GM23248 (cell line): ENCODE measurements around the gene OR52E1. TPM values are rescaled to one million over a fixed set of nuclear protein-coding genes. Genes with fewer than 3 reads are reported as not detected.

Source experiments
- DNase-seq: peaks from one replicate; pipeline ENCODE4 v3.0.0-alpha.2; 2015
- H2AFZ ChIP-seq: fragments of 200-600 bp; sonication (generic); 2 replicates; pipeline ENCODE4 v1.6.1; 2016; ENCODE audit warnings: antibody characterized with exemption
- H3F3A ChIP-seq: fragments of 200-600 bp; sonication (generic); 2 replicates; pipeline ENCODE4 v1.6.1; 2016; ENCODE audit warnings: mild to moderate bottlenecking, antibody characterized with exemption, mixed run types; ENCODE audit not compliant: insufficient read depth
- H3K27ac ChIP-seq: fragments of 200-600 bp; sonication (generic); 2 replicates; pipeline ENCODE4 v1.5.1; 2016; ENCODE audit warnings: mild to moderate bottlenecking
- H3K27me3 ChIP-seq: fragments of 200-600 bp; sonication (generic); replicated peaks from 2 replicates; pipeline ENCODE4 v1.6.1; 2016; ENCODE audit warnings: mild to moderate bottlenecking; ENCODE audit not compliant: insufficient read depth
- H3K36me3 ChIP-seq: fragments of 200-600 bp; sonication (generic); 2 replicates; pipeline ENCODE4 v1.6.1; 2016; ENCODE audit warnings: low read depth, mild to moderate bottlenecking
- H3K4me1 ChIP-seq: fragments of 200-600 bp; sonication (generic); 2 replicates; pipeline ENCODE4 v1.6.1; 2016; ENCODE audit warnings: mild to moderate bottlenecking; ENCODE audit not compliant: insufficient read depth
- H3K4me2 ChIP-seq: fragments of 200-600 bp; sonication (generic); one replicate; pipeline ENCODE4 v1.6.1; 2016; ENCODE audit warnings: mild to moderate bottlenecking; ENCODE audit not compliant: unreplicated experiment
- H3K4me3 ChIP-seq: fragments of 200-600 bp; sonication (generic); 2 replicates; pipeline ENCODE4 v1.5.1; 2016; ENCODE audit warnings: mild to moderate bottlenecking
- H3K79me2 ChIP-seq: fragments of 200-600 bp; sonication (generic); 2 replicates; pipeline ENCODE4 v1.6.1; 2016; ENCODE audit warnings: mild to moderate bottlenecking; ENCODE audit not compliant: insufficient read depth
- H3K9ac ChIP-seq: fragments of 200-600 bp; sonication (generic); 2 replicates; pipeline ENCODE4 v1.6.1; 2016; ENCODE audit warnings: mild to moderate bottlenecking
- H3K9me2 ChIP-seq: fragments of 200-600 bp; sonication (generic); 2 replicates; pipeline ENCODE4 v1.6.1; 2016; ENCODE audit warnings: mixed run types, mild to moderate bottlenecking, moderate library complexity; ENCODE audit not compliant: insufficient read depth
- H3K9me3 ChIP-seq: fragments of 200-600 bp; sonication (generic); one replicate; pipeline ENCODE4 v1.6.1; 2017; ENCODE audit warnings: low read depth
- H4K20me1 ChIP-seq: fragments of 200-600 bp; sonication (generic); 2 replicates; pipeline ENCODE4 v1.6.0; 2016; ENCODE audit not compliant: insufficient read depth
- EZH2 ChIP-seq: fragments of 200-600 bp; sonication (generic); IDR thresholded peaks from 2 replicates; pipeline ENCODE4 v1.6.1; 2018; ENCODE audit warnings: antibody characterized with exemption, mild to moderate bottlenecking; ENCODE audit not compliant: insufficient read depth, poor library complexity, severe bottlenecking
- EZH2phosphoT487 ChIP-seq: fragments of 200-600 bp; sonication (generic); IDR thresholded peaks from 2 replicates; pipeline ENCODE4 v1.6.1; 2018; ENCODE audit warnings: antibody characterized with exemption, moderate library complexity, mild to moderate bottlenecking, low read depth; ENCODE audit not compliant: insufficient read depth
- WGBS, 2 experiments: methylation state at CpG; one replicate each; pipeline ENCODE4 v1.1.6; 2015 to 2017; ENCODE audit warnings: low lambda C conversion rate in 2 of 2, low coverage in 1 of 2; ENCODE audit errors: missing lambda C conversion rate in 2 of 2; 5-methylcytosine and 5-hydroxymethylcytosine counted together
- in situ Hi-C: fragments of 300-500 bp; cut with MboI; formaldehyde crosslinking; loops from 2 replicates; pipeline ENCODE4 v1.15.0; 2020
- polyA plus RNA-seq: library from polyadenylated mRNA; unstranded; fragments of >200 nt; fragmentation: Nextera tagmentation; extraction: Ambion mirVana; gene quantifications from 2 replicates; pipeline ENCODE4 v1.2.1, GENCODE V29; 2016
- total RNA-seq: library from RNA; depleted of rRNA; stranded (reverse); fragments of >200 nt; shearing (Covaris generic); gene quantifications from 2 replicates; pipeline ENCODE4 v1.2.3, GENCODE V29; 2014

The OR52E1 gene
- total and polyA plus RNA-seq, 2 experiments from 2014 or later = not detected

DNA sequence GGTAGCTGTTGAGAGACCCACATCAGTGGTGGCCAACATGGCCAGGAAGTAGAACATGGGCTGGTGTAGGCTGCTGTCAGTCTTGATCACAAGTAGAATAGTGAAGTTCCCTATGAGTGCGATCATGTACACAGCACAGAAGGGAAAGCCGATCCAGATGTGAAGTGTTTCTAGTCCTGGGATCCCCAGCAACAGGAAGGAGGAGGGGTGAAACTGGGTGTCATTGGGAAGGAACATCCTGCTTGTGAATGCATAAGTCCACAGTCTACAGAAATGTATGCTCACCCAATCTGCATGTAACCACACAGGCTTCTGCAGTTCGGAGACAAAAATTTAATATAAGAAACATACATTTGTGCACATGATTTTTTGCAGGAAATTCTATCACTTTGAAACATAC lies 10.0 kb upstream of the OR52E1 start, which contains the start of gene OR52E2:
OR52E2 (minus strand) TSS at position 237 of the 400 bp plus-strand sequence; CDS start at position 237, 0 bp downstream.
- Histone ChIP-seq H3F3A (no peaks in the 10 kb centered on the region), H4K20me1 (no peaks in the 10 kb centered on the region), H3K9ac (no peak within 1 kb of the TSS), H3K4me2 (no peak within 1 kb of the TSS), H3K27me3 (no peaks in the 10 kb centered on the region), H3K4me3 (no peak within 1 kb of the TSS), H3K9me2 (no peaks in the 10 kb centered on the region), H3K36me3 (no peaks in the 10 kb centered on the region), H3K79me2 (no peaks in the 10 kb centered on the region), H3K4me1 (no peaks in the 10 kb centered on the region), H3K27ac (no peak within 1 kb of the TSS), H2AFZ (no peak within 1 kb of the TSS), H3K9me3 (no peaks in the 10 kb centered on the region)
- in situ Hi-C loops = no loop called here
- TF ChIP-seq EZH2 (no peak), EZH2phosphoT487 (no peak)
- no peak for DNase-seq
- 3 to 8% methylated on average over 3 of the region's 3 CpGs for WGBS, 2 experiments

DNA sequence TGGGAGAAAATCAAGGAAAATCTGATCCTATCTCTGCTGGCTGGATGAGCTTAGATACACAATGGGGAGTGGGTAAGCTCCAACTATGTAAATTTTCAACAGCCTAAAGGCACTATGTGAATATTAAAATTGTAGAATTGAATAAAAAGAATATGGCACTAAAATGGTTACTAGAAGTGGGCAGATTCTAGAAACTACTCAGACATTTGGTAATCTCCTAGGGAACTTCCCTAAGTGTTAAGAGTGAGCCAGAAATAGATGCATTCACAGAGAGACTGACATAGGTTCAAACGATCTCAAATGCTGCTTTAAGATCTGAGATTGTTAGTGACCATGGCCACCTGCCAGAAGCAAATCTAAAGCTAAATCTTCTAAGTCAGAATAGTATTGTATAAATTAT lies 4.3 kb upstream of the OR52E1 start:
- no peak for TF ChIP-seq EZH2
- TF ChIP-seq EZH2phosphoT487 = no peak
- no peaks in the 10 kb centered on the region for H3K79me2 ChIP-seq
- no peaks in the 10 kb centered on the region for H3F3A ChIP-seq
- no peaks in the 10 kb centered on the region for H3K27me3 ChIP-seq
- no peaks in the 10 kb centered on the region for H4K20me1 ChIP-seq
- no peak overlapping the region for H3K27ac ChIP-seq
- H3K4me1 ChIP-seq = no peaks in the 10 kb centered on the region
- no peaks in the 10 kb centered on the region for H3K36me3 ChIP-seq
- no peak overlapping the region for H2AFZ ChIP-seq
- H3K4me3 ChIP-seq = no peak overlapping the region
- DNase-seq = no peak
- no peaks in the 10 kb centered on the region for H3K9me3 ChIP-seq
- in situ Hi-C loops = no loop called here
- no peak overlapping the region for H3K4me2 ChIP-seq
- H3K9me2 ChIP-seq = no peaks in the 10 kb centered on the region
- WGBS, 2 experiments = 0% methylated on average over 1 of the region's 1 CpG
- H3K9ac ChIP-seq = no peak overlapping the region

DNA sequence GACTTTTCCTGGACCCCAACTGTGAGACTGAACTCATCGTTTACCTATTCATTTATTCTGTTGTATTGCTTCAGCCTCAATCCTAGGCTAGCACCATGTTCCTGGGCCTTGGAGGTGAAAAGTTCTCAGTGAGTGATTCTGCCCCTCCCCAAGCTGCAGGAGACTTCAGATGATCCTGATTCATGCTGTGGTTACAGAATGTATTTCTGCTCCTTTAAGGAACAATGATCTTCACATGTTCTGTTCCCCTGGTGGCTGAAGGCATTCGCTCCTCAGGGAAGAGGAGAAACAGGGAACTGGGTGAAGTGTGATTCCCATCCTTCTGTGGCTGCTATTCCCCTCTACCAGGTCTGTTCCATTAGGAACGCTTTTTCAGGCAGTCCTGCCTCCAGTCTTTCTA lies 2.4 kb downstream of the OR52E1 start:
- Histone ChIP-seq H3K4me1 (no peaks in the 10 kb centered on the region), H3K27me3 (no peaks in the 10 kb centered on the region; the same call in 1 of the 2 replicates), H3K4me3 (no peak overlapping the region), H3K36me3 (no peaks in the 10 kb centered on the region), H2AFZ (no peak overlapping the region), H3K9ac (no peak overlapping the region), H3K9me3 (no peaks in the 10 kb centered on the region), H3K27ac (no peak overlapping the region), H4K20me1 (no peaks in the 10 kb centered on the region), H3K79me2 (no peaks in the 10 kb centered on the region), H3K9me2 (no peaks in the 10 kb centered on the region), H3F3A (no peaks in the 10 kb centered on the region), H3K4me2 (no peak overlapping the region)
- in situ Hi-C loops = no loop called here
- TF ChIP-seq EZH2phosphoT487 = no peak
- TF ChIP-seq EZH2 = no peak
- 0 to 5% methylated on average over 3 of the region's 3 CpGs for WGBS, 2 experiments
- no peak for DNase-seq

DNA sequence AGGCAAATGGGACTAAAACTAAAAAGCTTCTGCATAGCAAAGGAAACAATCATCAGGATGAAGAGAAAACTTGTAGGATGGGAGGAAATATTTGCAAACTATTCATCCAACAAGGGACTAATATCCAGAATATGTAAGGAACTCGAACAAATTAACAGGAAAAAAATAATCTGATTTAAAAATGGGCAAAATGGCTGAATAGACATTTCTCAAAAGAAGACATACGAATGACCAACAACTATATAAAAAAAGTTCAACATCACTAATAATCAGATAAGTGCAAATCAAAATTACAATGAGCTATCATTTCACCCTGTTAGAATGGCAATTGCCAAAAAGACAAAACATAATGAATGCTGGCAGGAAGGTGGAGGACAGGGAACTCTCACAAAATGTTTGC lies 12.0 kb downstream of the OR52E1 start:
- Histone ChIP-seq H3F3A (no peaks in the 10 kb centered on the region), H3K9ac (no peak overlapping the region), H3K27me3 (no peaks in the 10 kb centered on the region), H4K20me1 (no peaks in the 10 kb centered on the region), H3K27ac (no peak overlapping the region), H3K4me2 (no peak overlapping the region), H3K4me3 (no peak overlapping the region), H3K79me2 (no peaks in the 10 kb centered on the region), H2AFZ (no peak overlapping the region), H3K9me2 (no peaks in the 10 kb centered on the region), H3K4me1 (no peaks in the 10 kb centered on the region), H3K9me3 (no peaks in the 10 kb centered on the region), H3K36me3 (no peaks in the 10 kb centered on the region)
- no peak for DNase-seq
- in situ Hi-C loops = no loop called here
- 10 to 11% methylated on average over 2 of the region's 2 CpGs for WGBS, 2 experiments
- TF ChIP-seq EZH2phosphoT487 (no peak), EZH2 (no peak)

DNA sequence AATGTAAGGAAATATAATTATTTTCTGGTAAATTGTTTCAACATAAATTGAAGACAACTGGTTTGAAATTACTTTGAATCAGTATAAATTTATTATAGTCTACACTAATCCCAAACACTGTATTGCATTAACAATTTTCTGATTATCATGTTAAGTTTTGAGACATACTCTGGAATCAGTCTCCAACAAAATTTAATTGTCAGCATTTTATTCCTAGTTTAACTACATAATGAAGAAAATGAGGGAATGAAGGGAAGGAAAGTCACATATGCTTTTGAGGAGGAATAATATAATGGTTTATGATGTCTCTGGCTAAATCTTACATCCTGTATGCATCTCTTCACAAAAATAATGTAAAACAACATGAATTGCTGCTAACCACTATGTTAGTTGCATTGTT lies 14.2 kb downstream of the OR52E1 start:
- no peaks in the 10 kb centered on the region for H4K20me1 ChIP-seq
- H3K4me2 ChIP-seq = no peak overlapping the region
- H2AFZ ChIP-seq = no peak overlapping the region
- H3K9me2 ChIP-seq = no peaks in the 10 kb centered on the region
- in situ Hi-C loops = no loop called here
- no peak overlapping the region for H3K27ac ChIP-seq
- no peak overlapping the region for H3K9ac ChIP-seq
- no peaks in the 10 kb centered on the region for H3K79me2 ChIP-seq
- H3K36me3 ChIP-seq = no peaks in the 10 kb centered on the region
- no peaks in the 10 kb centered on the region for H3F3A ChIP-seq
- H3K9me3 ChIP-seq = no peaks in the 10 kb centered on the region
- H3K4me3 ChIP-seq = no peak overlapping the region
- no peaks in the 10 kb centered on the region for H3K4me1 ChIP-seq
- no peaks in the 10 kb centered on the region for H3K27me3 ChIP-seq
- no peak for DNase-seq
- TF ChIP-seq EZH2phosphoT487 (no peak), EZH2 (no peak)
